ENCODE measurements around the gene TAAR2.

The TAAR2 gene

DNA sequence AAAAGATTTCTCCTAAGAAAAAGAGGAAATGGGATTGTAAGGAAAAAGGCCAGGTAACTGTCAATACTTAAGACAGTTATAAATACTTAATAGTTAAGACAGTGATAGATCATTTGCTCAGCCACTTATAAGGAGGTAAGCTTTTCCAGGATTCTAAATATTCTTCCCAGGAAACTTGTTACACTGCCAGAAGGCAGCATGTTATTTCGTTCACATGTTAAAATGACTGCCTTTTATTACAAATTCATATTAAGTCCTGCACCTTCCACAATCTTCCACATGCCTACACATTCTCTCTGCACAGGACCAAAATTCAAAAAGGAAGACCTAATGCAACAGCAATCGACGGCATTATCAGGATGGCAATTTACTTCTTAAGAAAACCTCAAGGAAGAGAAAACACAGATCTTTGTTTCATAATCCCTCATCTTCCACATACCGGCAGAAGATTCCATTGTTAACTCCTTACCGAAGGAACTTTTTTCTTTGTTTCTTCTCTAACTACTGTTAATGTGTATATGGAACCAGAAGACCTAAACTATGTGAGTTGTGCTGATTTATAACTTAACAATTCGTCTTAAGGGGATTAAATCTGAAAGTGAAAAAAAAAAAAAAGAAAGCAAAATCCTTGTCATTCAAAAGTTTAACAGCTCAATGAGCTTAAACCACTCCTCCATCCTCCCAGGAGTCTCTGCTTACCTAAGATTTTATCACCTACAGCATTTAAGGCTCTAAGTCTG is 799 bp downstream of the TAAR2 start:
- Mint-ChIP-seq H3K36me3 (ENCODE audit: low read depth) (no peaks in the 10 kb centered on the region), H3K27me3 (ENCODE audit: low read depth) (no peaks in the 10 kb centered on the region), H3K9me3 (peaks cover 7% of the 10 kb centered on the region), H3K4me1 (peaks cover 5% of the 10 kb centered on the region), H3K4me3 (no peak overlapping the region), H3K27ac (peak overlapping the region; percentile 5 to 40 (median 8))
- TF ChIP-seq CTCF (IDR thresholded peaks at IDR 0.05; ENCODE audit: unreplicated experiment in 3 of 3): no peak

- Mint-ChIP-seq H3K27me3 (ENCODE audit: low read depth) (no peaks in the 10 kb centered on the region), H3K4me1 (no peaks in the 10 kb centered on the region), H3K9me3 (no peaks in the 10 kb centered on the region), H3K36me3 (ENCODE audit: low read depth) (no peaks in the 10 kb centered on the region), H3K27ac (peak overlapping the region in 2 of 3 experiments; percentile 70 to 74), H3K4me3 (no peak overlapping the region)
- TF ChIP-seq CTCF (IDR thresholded peaks at IDR 0.05; ENCODE audit: unreplicated experiment in 3 of 3): no peak
Observed at GRCh38 chr6:132616677-132617076, 7.4 kb downstream of the TAAR2 start.

GRCh38 chr6:132614554-132614953 is 9.5 kb downstream of the TAAR2 start:
- Mint-ChIP-seq H3K36me3 (ENCODE audit: low read depth) (no peaks in the 10 kb centered on the region), H3K9me3 (no peaks in the 10 kb centered on the region), H3K27ac (no peak overlapping the region), H3K4me3 (no peak overlapping the region), H3K27me3 (ENCODE audit: low read depth) (no peaks in the 10 kb centered on the region), H3K4me1 (no peaks in the 10 kb centered on the region)
- no peak for TF ChIP-seq CTCF (IDR thresholded peaks at IDR 0.05; ENCODE audit: unreplicated experiment in 3 of 3)

GRCh38 chr6:132612449-132613108 is 11.5 kb downstream of the TAAR2 start:
- Mint-ChIP-seq H3K4me3 (no peak overlapping the region), H3K27ac (no peak overlapping the region), H3K27me3 (ENCODE audit: low read depth) (no peaks in the 10 kb centered on the region), H3K36me3 (ENCODE audit: low read depth) (no peaks in the 10 kb centered on the region), H3K9me3 (no peaks in the 10 kb centered on the region), H3K4me1 (no peaks in the 10 kb centered on the region)
- no peak for TF ChIP-seq CTCF (IDR thresholded peaks at IDR 0.05; ENCODE audit: unreplicated experiment in 3 of 3)

- H3K36me3 Mint-ChIP-seq (ENCODE audit: low read depth): no peaks in the 10 kb centered on the region
- no peaks in the 10 kb centered on the region for H3K4me1 Mint-ChIP-seq
- TF ChIP-seq CTCF (IDR thresholded peaks at IDR 0.05; ENCODE audit: unreplicated experiment in 3 of 3): no peak
- no peaks in the 10 kb centered on the region for H3K9me3 Mint-ChIP-seq
- no peaks in the 10 kb centered on the region for H3K27me3 Mint-ChIP-seq (ENCODE audit: low read depth)
- no peak overlapping the region for H3K4me3 Mint-ChIP-seq
- H3K27ac Mint-ChIP-seq: no peak overlapping the region
Observed at GRCh38 chr6:132611616-132612015, 12.5 kb downstream of the TAAR2 start.
